Dermis blood vessel endothelial cell (primary cell): ENCODE measurements around the gene WNT5A. TPM values are rescaled to one million over a fixed set of nuclear protein-coding genes. Genes with fewer than 3 reads are reported as not detected.
"Not testable (repeated sequence)": the region's sequence is repeated elsewhere in the genome, so short reads cannot be mapped to it uniquely, and the experiment has no call there.

Experiments used
- DNase-seq: peaks from one replicate; pipeline ENCODE4 v3.0.0; 2010
- total RNA-seq: library from RNA; depleted of rRNA; stranded (reverse); fragments of >200 nt; gene quantifications from 2 replicates; pipeline ENCODE4 v1.2.3, GENCODE V29; 2014

WNT5A gene
- total RNA-seq, 1 donor from 2014 or later = 2.6 TPM

DNA sequence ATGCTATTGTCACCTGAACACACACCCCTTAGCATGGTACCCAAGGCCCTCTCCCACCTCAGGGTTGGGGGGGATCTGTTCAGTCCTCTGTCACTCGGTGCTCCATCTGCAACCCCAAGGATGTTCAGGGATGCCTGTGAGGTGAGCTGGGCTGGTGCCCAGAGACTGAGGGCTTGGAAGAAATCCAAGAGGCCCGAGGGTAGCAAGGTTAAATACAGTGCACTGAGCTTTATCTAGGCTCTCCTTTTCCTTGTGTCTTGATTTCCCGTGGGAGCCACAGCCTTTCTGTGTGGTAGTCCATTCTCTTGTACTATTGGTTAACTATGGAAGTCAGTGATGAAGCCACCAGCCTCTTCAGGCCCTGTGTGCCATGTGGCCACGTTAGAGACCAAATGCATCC lies 18.7 kb upstream of the WNT5A start:
- no peak for DNase-seq

GRCh38 chr3:55505102-55505501 lies 18.0 kb upstream of the WNT5A start:
- DNase-seq = not testable (repeated sequence)

GRCh38 chr3:55501905-55502304 lies 14.8 kb upstream of the WNT5A start:
- DNase-seq = no peak

DNA sequence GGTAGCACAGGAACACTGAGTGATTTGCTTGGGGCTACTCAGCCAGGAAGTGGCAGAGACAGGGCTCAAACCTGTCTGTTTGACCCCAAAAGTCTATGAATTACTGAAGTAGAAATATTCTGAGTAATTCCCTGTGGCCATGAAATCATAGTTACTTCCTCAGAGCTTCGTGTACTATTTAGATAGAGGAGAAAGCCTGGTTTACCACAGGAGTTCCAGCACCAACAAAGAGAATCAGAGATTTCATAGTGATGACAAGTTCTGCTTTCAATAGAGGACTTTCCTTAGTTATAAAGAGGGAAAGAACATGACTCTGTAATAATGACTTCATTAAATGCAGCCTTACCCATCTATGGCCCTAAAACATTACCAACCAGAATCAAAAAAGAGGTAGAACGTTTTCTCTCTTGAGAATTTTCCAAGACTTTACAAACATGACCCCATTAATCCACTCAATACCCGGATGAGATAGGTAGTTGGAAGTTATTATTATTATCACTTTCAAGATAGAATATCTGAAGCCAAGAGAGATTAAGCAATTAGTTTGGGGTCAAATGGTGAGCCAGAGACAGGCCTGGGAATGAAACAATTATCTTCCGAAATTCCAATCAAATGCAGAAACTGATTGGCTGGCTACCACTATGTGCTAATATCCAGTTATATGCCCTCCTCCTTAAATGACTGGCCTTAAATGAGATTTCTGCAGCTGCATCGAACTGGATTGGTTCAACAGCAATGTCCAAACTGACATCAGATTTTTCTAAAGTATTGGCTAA lies 13.6 kb upstream of the WNT5A start:
- DNase-seq = no peak

DNA sequence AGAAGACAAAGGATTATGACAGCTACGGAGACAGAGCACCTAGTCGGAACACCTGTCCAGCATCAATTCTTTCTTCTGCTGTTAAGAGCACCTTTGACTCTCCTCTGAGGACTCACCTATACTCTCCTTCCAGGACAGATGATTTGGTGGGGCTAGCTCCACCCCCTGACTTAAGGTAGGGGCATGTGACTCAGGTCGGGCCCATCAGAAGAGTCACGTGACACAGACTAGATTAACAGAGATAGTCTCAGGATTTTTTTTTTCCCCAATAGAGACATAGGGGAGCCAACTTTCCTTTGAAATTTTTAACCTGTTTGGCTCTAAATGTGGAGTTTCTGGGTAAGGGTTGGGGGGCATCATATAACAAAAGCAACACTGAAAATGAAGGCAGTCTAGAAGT lies 11.4 kb upstream of the WNT5A start:
- DNase-seq = no peak

DNA sequence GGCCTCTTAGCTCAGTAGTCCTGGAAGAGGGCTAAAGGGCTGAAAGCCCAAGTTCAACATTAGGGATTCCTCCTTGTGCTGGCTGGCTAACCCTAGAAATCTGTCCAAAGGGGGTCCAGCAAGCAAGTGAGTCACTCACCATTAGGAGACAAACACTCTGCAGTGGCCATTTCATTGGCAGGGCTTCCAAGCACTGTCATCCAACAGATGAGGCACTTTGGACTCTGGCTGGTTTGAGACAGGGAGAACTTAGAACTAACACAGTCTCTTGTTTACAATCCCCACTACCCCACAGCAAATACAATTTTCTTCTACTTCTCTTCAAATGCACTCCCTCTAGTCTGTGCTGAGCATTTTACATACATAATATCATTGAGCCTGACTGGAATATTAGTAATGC lies 10.1 kb upstream of the WNT5A start:
- no peak for DNase-seq

- no peak for DNase-seq
These were observed 7.9 kb upstream of the WNT5A start for GRCh38 chr3:55494976-55495375.

GRCh38 chr3:55492976-55493375 lies 5.9 kb upstream of the WNT5A start:
- DNase-seq = no peak

DNA sequence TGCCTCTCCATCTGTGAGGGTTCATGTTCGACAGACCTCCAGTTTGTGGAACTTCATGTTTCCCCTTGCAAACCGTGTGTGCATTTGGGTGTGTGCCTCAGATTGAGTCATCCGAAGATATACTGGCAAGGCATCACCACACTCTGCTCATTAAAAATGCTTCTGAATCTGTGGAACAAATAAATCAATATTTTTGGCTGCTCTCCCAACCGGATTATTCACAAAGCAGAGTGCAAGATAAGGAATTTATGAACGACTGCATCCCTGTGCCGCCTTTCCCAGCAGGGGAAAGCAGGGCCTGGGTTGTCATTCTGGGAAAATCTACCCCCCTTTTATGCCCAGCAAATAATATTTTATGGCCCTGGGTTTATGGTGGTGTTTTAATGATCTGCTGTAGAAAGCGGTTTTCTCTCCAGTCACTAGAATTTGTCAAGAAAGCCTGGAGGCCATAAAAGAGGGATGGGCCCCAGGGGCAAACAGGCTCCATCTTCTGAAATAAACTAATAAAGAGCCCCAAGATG lies 4.2 kb upstream of the WNT5A start:
- DNase-seq = no peak

DNA sequence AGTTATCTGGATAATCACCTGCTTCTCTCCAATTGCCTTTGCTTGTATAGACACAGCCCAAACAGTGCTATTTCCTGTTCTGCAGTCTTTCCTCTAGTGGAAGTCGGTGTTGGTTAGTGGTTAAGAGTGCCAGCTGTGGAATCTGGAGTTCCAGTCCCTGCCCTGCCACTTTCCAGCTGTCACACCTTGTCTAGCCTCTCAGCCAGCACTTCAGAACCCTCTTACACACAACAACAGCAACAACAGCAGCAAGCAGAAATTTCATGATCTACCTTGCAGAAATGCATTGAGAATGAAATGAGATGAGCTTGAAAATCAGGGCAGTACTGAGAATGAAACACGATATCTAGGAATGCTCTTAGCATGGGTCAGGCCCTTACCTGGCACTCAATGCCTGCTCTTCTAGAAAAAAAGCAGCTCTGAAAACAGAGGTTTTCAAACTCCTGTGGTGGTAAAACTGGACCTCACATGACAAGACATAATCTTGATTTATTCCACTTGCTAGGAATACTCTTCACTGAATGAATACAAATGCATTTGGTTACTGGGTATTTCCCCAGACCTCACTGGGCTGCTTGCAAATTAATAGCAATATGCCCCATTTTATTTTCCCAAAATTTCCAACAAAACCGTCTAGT lies 3.3 kb upstream of the WNT5A start:
- no peak for DNase-seq

- no peak for DNase-seq
These were observed 2.7 kb upstream of the WNT5A start for GRCh38 chr3:55489798-55490132.

DNA sequence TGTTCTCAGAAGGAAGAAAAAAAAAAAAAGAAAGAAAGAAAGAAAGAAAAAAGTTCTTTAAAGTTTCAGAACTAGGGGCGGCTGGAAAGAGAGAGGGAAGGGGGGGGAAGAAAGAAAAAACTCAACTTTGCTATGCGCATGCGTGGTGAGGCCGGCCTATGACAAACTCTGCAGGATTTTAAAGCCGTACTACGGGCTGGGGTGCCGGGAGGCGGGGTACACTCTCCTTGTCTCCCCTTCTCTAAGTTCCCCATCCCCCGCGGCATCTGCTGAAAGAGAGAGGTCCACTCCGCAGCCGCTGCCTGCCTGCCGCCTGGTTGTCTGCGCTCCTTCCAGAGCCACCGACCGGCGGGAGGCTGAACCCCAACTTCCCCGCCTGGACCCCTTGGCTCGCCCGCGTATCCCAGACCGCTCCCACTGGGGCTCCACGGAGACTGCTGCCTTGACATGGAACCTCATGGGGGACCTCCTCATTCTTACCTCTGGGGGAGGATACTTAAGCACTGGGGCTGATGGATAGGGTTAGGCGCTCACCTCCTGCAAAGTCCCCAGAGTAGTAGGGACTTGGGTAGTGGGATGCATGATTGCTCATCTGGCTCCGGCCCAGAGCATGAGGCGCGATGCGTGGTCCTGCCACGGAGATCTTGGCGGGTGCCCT lies 1.4 kb upstream of the WNT5A start:
- peak; percentile 46 for DNase-seq

DNA sequence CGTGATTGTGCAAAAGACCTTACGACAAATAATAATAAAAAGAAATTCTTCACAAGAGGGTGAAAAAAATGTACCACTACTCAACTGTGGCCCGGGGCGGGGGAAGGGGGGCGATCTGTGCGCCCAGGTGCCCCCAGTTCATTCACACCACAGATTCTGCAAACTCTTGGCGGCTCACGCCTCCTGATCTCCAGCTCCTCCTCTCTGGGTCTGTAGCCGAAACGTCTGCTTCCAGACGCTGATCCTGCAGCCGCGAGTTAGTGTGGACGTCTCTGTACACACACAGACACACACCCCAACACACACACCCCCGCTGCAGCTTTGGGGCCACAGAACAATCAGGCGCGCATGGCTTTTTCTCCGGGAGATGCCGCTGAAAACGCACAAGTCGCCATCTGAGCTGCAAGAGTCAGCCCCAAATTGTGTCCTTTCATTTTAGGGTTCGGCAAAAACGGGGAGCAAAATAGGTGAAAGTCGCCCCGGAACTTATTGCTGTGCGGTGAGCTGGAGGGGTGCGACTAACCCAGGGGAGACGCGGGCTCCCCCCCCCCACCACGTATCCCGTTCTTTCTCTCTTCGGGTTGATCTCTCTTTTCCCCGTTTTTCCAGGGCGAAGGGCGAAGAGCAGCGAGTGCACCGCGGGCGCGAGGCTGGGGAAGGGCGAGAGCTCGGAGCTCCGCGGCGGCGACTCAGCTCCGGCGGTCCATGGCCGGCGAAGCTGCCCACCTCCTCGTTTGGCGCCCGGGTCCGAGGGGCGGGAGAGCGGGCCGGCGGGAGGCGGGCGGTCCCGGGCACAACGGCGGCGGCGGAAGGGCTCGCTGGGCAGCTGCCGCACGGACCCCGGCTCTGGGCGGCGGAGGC lies 505 bp upstream of the WNT5A start:
- peak; percentile 39 for DNase-seq

DNA sequence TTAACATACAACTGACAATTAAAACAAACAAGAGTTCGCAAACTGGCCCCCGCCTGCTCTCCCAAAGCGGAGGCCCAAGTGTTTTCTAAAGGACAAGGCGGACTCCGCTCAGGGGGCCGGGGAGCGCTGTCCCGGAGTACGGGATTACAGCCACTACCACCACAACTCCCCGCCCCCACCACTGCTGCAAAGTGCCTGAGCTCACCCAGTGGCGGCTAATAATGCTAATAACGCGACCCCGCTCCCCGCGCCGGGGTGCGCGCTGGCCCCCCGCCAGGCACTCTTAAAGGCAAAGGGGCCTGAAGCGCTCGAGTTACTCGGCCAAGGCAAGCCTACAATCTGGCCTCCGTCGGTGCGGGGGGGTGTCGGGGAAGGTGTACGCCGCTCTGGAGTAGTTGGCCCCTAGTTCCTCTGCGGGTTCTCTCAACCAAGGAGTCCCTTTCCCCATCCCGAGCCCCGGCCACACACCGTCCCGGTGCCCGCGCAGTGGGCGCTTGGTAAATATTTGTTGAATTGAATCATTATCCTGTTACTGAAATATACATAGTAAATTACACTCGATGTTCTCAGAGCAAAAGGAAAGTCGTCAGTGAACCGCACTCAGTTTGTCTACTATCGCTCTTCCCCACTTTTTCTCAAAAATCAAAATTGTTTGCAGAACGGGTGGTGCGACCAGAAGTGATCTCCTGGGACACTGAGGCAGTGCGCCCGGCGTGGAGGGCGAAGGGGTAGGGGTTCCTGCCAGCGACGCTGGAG lies 827 bp downstream of the WNT5A start:
- no peak for DNase-seq

- DNase-seq = peak; percentile 69
These were observed 2.0 kb downstream of the WNT5A start for GRCh38 chr3:55484801-55485791.

- no peak for DNase-seq
These were observed 2.9 kb downstream of the WNT5A start for GRCh38 chr3:55484191-55484689.

DNA sequence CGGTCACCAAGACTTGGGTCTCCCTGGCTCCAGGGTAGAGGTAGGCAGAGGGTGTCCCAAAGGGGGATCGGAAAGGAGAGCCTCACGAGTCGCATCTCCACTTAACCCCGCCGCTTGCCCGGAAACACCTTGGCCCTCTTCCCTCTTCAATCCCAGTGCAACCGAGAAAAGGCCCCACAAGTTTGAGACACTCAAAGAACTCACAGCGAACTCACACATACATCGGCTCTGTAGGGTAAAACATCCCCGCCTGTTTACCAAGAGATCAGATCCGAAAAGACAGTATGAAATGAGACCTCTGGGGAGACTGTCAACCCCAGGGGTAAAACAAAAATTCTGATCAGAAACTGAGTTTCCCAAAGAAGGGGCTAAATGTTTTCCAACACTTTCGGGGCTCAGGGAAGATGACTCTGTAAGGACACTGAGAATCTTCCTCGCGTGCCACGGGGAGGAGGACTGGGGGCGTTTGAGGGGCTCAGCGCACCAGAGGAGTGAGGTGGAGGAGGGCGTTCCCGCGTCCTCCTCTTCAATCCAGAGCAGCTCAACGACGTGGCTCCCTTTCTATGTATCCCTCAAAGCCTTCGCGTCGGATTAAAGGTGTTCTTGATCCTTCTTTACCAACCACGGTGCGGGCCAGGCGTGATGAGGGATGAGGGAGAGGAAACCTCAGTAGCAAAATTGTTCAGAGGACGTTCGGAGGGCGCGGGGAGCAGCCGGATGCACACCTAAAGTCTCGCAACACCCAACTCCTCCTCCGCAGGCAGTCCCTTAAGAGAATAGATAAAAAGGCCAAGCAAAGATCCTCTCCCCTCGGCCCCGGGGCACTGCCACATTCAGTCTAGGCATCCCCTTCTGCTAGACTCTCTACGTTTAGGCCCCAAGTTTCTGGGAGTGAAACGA lies 3.7 kb downstream of the WNT5A start:
- DNase-seq = no peak

- no peak for DNase-seq
These were observed 4.5 kb downstream of the WNT5A start for GRCh38 chr3:55482496-55483195.
